ENCODE results near the gene PJA1.

- TF ChIP-seq ZNF274 (IDR thresholded peaks at IDR 0.05; ENCODE audit: low read depth, low read length) (no peak), SUZ12 (IDR thresholded peaks at IDR 0.05; ENCODE audit: extremely low read depth, insufficient read depth, insufficient read length) (no peak), YY1 (IDR thresholded peaks at IDR 0.05; ENCODE audit: insufficient read depth, insufficient read length) (no peak)
These were observed 38.4 kb upstream of the PJA1 start for GRCh38 chrX:69203638-69204037.

Data from NT2/D1 (cell line).